IMR-90 (cell line): ENCODE data around the gene YWHAG. TPM values are rescaled to one million over a fixed set of nuclear protein-coding genes. Genes with fewer than 3 reads are reported as not detected.

Experiments
- ATAC-seq: fragments of 200-7000 bp; cut with Tn5 transposase; 2 replicates; pipeline ENCODE4 v1.9.1; 2020; ENCODE audit warnings: low read depth, mild to moderate bottlenecking, moderate library complexity
- BruUV-seq: library from RNA; stranded (reverse); fragments of 400-500 nt; replicated peaks from 2 replicates; lab custom pipeline; 2021; lab: Mats Ljungman, UMichigan
- CTCF ChIA-PET: fragments of 300-600 bp; formaldehyde crosslinking; extraction: SDS; loops from one replicate; lab custom pipeline; 2021; ENCODE audit warnings: antibody characterized with exemption; lab: Yijun Ruan, JAX
- POLR2A ChIA-PET: fragments of 300-600 bp; sonication (Branson Sonifier 250); formaldehyde crosslinking; loops from one replicate; lab custom pipeline; 2022; ENCODE audit warnings: antibody characterized with exemption; ENCODE audit not compliant: unreplicated experiment; lab: Charles Lee
- DNase-seq: peaks from one replicate; pipeline ENCODE4 v3.0.0; 2013
- H2AFZ ChIP-seq: replicated peaks from 2 replicates; pipeline ENCODE3; 2013; ENCODE audit warnings: low read length, mild to moderate bottlenecking; ENCODE audit not compliant: poor library complexity
- H2AK5ac ChIP-seq: 2 replicates; pipeline ENCODE4 v1.6.1; 2013; ENCODE audit warnings: low read depth, low read length, inconsistent platforms
- H2AK9ac ChIP-seq: replicated peaks from 2 replicates; pipeline ENCODE3; 2013; ENCODE audit warnings: mild to moderate bottlenecking, low read depth, low read length, moderate library complexity; ENCODE audit not compliant: poor library complexity
- H2BK120ac ChIP-seq: 2 replicates; pipeline ENCODE4 v1.6.1; 2013; ENCODE audit warnings: low read depth, low read length, inconsistent platforms
- H2BK15ac ChIP-seq: 3 replicates; pipeline ENCODE4 v1.6.1; 2013; ENCODE audit warnings: low read depth, low read length, inconsistent platforms
- H2BK20ac ChIP-seq: 2 replicates; pipeline ENCODE4 v1.6.1; 2013; ENCODE audit warnings: low read depth, mild to moderate bottlenecking, inconsistent platforms, low read length, moderate library complexity
- H2BK5ac ChIP-seq: 2 replicates; pipeline ENCODE4 v1.6.1; 2013; ENCODE audit warnings: mild to moderate bottlenecking, low read depth, low read length, inconsistent platforms; ENCODE audit not compliant: poor library complexity, severe bottlenecking
- H3K14ac ChIP-seq: replicated peaks from 2 replicates; pipeline ENCODE4 v1.6.1; 2013; ENCODE audit warnings: low read depth, low read length, inconsistent platforms
- H3K18ac ChIP-seq: 2 replicates; pipeline ENCODE4 v1.6.1; 2013; ENCODE audit warnings: low read depth, low read length, control low read depth
- H3K23ac ChIP-seq: 2 replicates; pipeline ENCODE4 v1.6.1; 2013; ENCODE audit warnings: low read depth, low read length, inconsistent platforms
- H3K27ac ChIP-seq: 2 replicates; pipeline ENCODE4 v1.5.1; 2013; ENCODE audit warnings: mild to moderate bottlenecking, control low read depth, low read length; ENCODE audit not compliant: insufficient read depth
- H3K27me3 ChIP-seq: 2 replicates; pipeline ENCODE4 v1.6.1; 2013; ENCODE audit warnings: low read length; ENCODE audit not compliant: control insufficient read depth, insufficient read depth
- H3K36me3 ChIP-seq: 2 replicates; pipeline ENCODE4 v1.6.1; 2013; ENCODE audit warnings: low read length, mixed read lengths; ENCODE audit not compliant: control insufficient read depth, insufficient read depth
- H3K4ac ChIP-seq: 2 replicates; pipeline ENCODE4 v1.6.1; 2013; ENCODE audit warnings: low read depth, low read length, inconsistent platforms
- H3K4me1 ChIP-seq: 2 replicates; pipeline ENCODE4 v1.6.1; 2013; ENCODE audit warnings: low read length, mixed read lengths; ENCODE audit not compliant: control insufficient read depth, insufficient read depth
- H3K4me2 ChIP-seq: 2 replicates; pipeline ENCODE4 v1.6.1; 2013; ENCODE audit warnings: low read depth, mild to moderate bottlenecking, control low read depth, low read length, moderate library complexity
- H3K4me3 ChIP-seq: 2 replicates; pipeline ENCODE4 v1.5.1; 2013; ENCODE audit warnings: low read depth, mild to moderate bottlenecking, control low read depth, low read length, moderate library complexity; ENCODE audit not compliant: insufficient read depth
- H3K56ac ChIP-seq: 2 replicates; pipeline ENCODE4 v1.6.1; 2013; ENCODE audit warnings: low read length, inconsistent platforms; ENCODE audit not compliant: insufficient read depth; ENCODE audit errors: extremely low read depth
- H3K79me1 ChIP-seq, 2 experiments: 2 replicates each; pipeline ENCODE4 v1.6.1; 2013; ENCODE audit warnings: low read length in 2 of 2, inconsistent platforms in 1 of 2, low read depth in 1 of 2
- H3K9ac ChIP-seq: 2 replicates; pipeline ENCODE4 v1.6.1; 2013; ENCODE audit warnings: low read depth, low read length, control low read depth
- H3K9me1 ChIP-seq: 2 replicates; pipeline ENCODE4 v1.6.1; 2013; ENCODE audit warnings: low read length, inconsistent platforms; ENCODE audit not compliant: insufficient read depth
- H3K9me3 ChIP-seq: 2 replicates; pipeline ENCODE4 v1.6.1; 2013; ENCODE audit warnings: low read length; ENCODE audit not compliant: control insufficient read depth, insufficient read depth
- H4K20me1 ChIP-seq: 2 replicates; pipeline ENCODE4 v1.6.1; 2013; ENCODE audit warnings: low read length, inconsistent platforms; ENCODE audit not compliant: insufficient read depth
- H4K5ac ChIP-seq: 2 replicates; pipeline ENCODE4 v1.6.1; 2013; ENCODE audit warnings: mild to moderate bottlenecking, low read depth, low read length, control low read depth
- H4K8ac ChIP-seq, 2 experiments: 2 replicates each; pipeline ENCODE4 v1.6.1; 2013; ENCODE audit warnings: low read depth in 2 of 2, low read length in 2 of 2, control low read depth in 1 of 2, inconsistent platforms in 1 of 2
- H4K91ac ChIP-seq: 2 replicates; pipeline ENCODE4 v1.6.1; 2013; ENCODE audit warnings: low read depth, low read length, inconsistent platforms; ENCODE audit not compliant: insufficient read depth
- BHLHE40 ChIP-seq: fragments of 150-350 bp; IDR thresholded peaks from 2 replicates; pipeline ENCODE4 v1.6.1; 2016; ENCODE audit warnings: mild to moderate bottlenecking, low read depth, low read length
- CEBPB ChIP-seq: IDR thresholded peaks from 2 replicates; pipeline ENCODE4 v1.6.1; 2012; ENCODE audit warnings: low read depth, low read length, improper control_type of control experiment
- CHD1 ChIP-seq: IDR thresholded peaks from 2 replicates; pipeline ENCODE4 v1.6.1; 2012; ENCODE audit warnings: low read depth, low read length, improper control_type of control experiment
- FOS ChIP-seq: fragments of 150-350 bp; IDR thresholded peaks from 2 replicates; pipeline ENCODE4 v1.6.1; 2016; ENCODE audit warnings: low read depth, low read length
- MAFK ChIP-seq: IDR thresholded peaks from 2 replicates; pipeline ENCODE4 v1.6.1; 2012; ENCODE audit warnings: low read depth, low read length, improper control_type of control experiment
- MXI1 ChIP-seq: IDR thresholded peaks from 2 replicates; pipeline ENCODE4 v1.6.1; 2012; ENCODE audit warnings: low read depth, mild to moderate bottlenecking, low read length, moderate library complexity, borderline replicate concordance
- NFE2L2 ChIP-seq: fragments of 150-350 bp; IDR thresholded peaks from 2 replicates; pipeline ENCODE4 v1.6.1; 2016; ENCODE audit warnings: low read depth, mild to moderate bottlenecking, low read length
- POLR2A ChIP-seq: IDR thresholded peaks from 2 replicates; pipeline ENCODE4 v1.6.1; 2012; ENCODE audit warnings: mild to moderate bottlenecking, low read depth, low read length
- RAD21 ChIP-seq: IDR thresholded peaks from 2 replicates; pipeline ENCODE4 v1.6.1; 2012; ENCODE audit warnings: low read length, improper control_type of control experiment
- RCOR1 ChIP-seq: IDR thresholded peaks from 2 replicates; pipeline ENCODE4 v1.6.1; 2012; ENCODE audit warnings: mild to moderate bottlenecking, low read length, improper control_type of control experiment; ENCODE audit not compliant: insufficient replicate concordance
- RFX5 ChIP-seq: IDR thresholded peaks from 2 replicates; pipeline ENCODE4 v1.8.0; 2012; ENCODE audit warnings: low read depth, mild to moderate bottlenecking, low read length, moderate library complexity
- SMC3 ChIP-seq: fragments of 150-350 bp; IDR thresholded peaks from 2 replicates; pipeline ENCODE4 v1.6.1; 2016; ENCODE audit warnings: low read depth, mild to moderate bottlenecking, antibody characterized with exemption, low read length, moderate library complexity
- WGBS, 2 experiments: methylation state at CpG; one replicate each; pipeline versions ENCODE4 v1.1.5 to v1.1.7; 2013; ENCODE audit warnings: missing lambda C conversion rate in 2 of 2; ENCODE audit not compliant: insufficient read length in 1 of 2; ENCODE audit errors: extremely low coverage in 2 of 2; 5-methylcytosine and 5-hydroxymethylcytosine counted together
- dilution Hi-C: fragments of 300-500 bp; cut with HindIII; formaldehyde crosslinking; loops from one replicate; pipeline ENCODE4 v1.14.3; 2018; ENCODE audit warnings: low sequenced_read_pairs; ENCODE audit not compliant: unreplicated experiment
- in situ Hi-C: fragments of 300-500 bp; cut with MboI; formaldehyde crosslinking; loops from 3 replicates; pipeline ENCODE4 v1.14.3; 2019; ENCODE audit warnings: low sequenced_read_pairs, inconsistent platforms, mixed read lengths
- intact Hi-C: fragments of 100-400 bp; cut with micrococcal nuclease; formaldehyde crosslinking; loops from 2 replicates; pipeline ENCODE4 v1.10.0; 2022
- polyA plus RNA-seq, 3 experiments: library from polyadenylated mRNA; depleted of rRNA; stranded (reverse); fragments of >200 nt; gene quantifications; 2 replicates each; pipeline ENCODE4 v1.2.3, GENCODE V29; 2012; ENCODE audit warnings: low replicate concordance in 1 of 3
- total RNA-seq: library from RNA; depleted of rRNA; stranded (reverse); fragments of >200 nt; gene quantifications from 2 replicates; pipeline ENCODE4 v1.2.3, GENCODE V29; 2012
- TF ChIP-seq, protein P1 (sequence below): fragments of 150-350 bp; IDR thresholded peaks from 2 replicates; pipeline ENCODE4 v1.6.1; 2016; ENCODE audit warnings: low read depth, mild to moderate bottlenecking, low read length, moderate library complexity, borderline replicate concordance
- TF ChIP-seq, protein P2 (sequence below): conservative IDR thresholded peaks from 2 replicates; pipeline ENCODE4 v1.5.1; 2012; ENCODE audit warnings: mild to moderate bottlenecking, low read depth, low read length, improper control_type of control experiment

YWHAG gene
- total and polyA plus RNA-seq, 2 of the 4 experiments (the other 2 are of a cell fraction), result 40.1 to 64.9 TPM

- in situ Hi-C loops, result no loop called here
- H4K5ac ChIP-seq, result peak overlapping the region; percentile 23; the same call in 1 of the 2 replicates
- DNase-seq (no peak), ATAC-seq (no peak)
- H3K9me1 ChIP-seq, result peaks cover 8% of the 10 kb centered on the region
- H3K4me2 ChIP-seq, result peak overlapping the region; percentile 96
- H2AK9ac ChIP-seq, result peak overlapping the region; percentile 100
- no peak overlapping the region for H2AFZ ChIP-seq
- dilution Hi-C loops, result no loop called here
- no peak overlapping the region for H2BK20ac ChIP-seq
- H3K4me3 ChIP-seq, result peak overlapping the region; percentile 98
- H3K27me3 ChIP-seq, result no peaks in the 10 kb centered on the region
- 0% methylated on average over 1 of the region's 10 CpGs; no CpG with 5 or more reads in 1 of the 2 experiments for WGBS, 2 experiments
- H2BK120ac ChIP-seq, result 0 out of 2 replicates have a peak overlapping the region, but pooled peaks have one; percentile 29
- peaks cover 10% of the 10 kb centered on the region for H3K4me1 ChIP-seq
- BruUV-seq, result TSS peak; percentile 54
- peak overlapping the region; percentile 50; the same call in 1 of the 2 replicates for H3K18ac ChIP-seq
- H4K20me1 ChIP-seq, result peaks cover 62% of the 10 kb centered on the region
- H3K36me3 ChIP-seq, result peaks cover 10% of the 10 kb centered on the region
- peak overlapping the region; percentile 29; the same call in 1 of the 2 replicates for H2AK5ac ChIP-seq
- H2BK5ac ChIP-seq, result peak overlapping the region; percentile 87
- CTCF ChIA-PET, result no interaction called here
- H3K56ac ChIP-seq, result peak overlapping the region; percentile 56
- H3K4ac ChIP-seq, result peak overlapping the region; percentile 76
- H4K91ac ChIP-seq, result peak overlapping the region; percentile 20; the same call in 1 of the 2 replicates
- peaks cover 0 to 17% of the 10 kb centered on the region in 2 experiments; a peak in 2 of 4 replicates for H3K79me1 ChIP-seq
- peak overlapping the region in 1 of 2 experiments; percentile 50; a peak in 2 of 4 replicates for H4K8ac ChIP-seq
- no peaks in the 10 kb centered on the region for H3K9me3 ChIP-seq
- H3K23ac ChIP-seq, result peak overlapping the region; percentile 99
- POLR2A ChIA-PET, result no interaction called here
- peak overlapping the region; percentile 97 for H3K27ac ChIP-seq
- H2BK15ac ChIP-seq, result no peak overlapping the region
- intact Hi-C loops, result loop anchor here (2.0 to 5.0 kb wide), 2 partner anchors 19 to 40 kb away; no protein-coding TSS in a partner anchor
- H3K9ac ChIP-seq, result peak overlapping the region; percentile 92
- TF ChIP-seq SMC3 (no peak), FOS (no peak), CHD1 (peak; percentile 19; the same call in 1 of the 2 replicates), MXI1 (no peak), BHLHE40 (no peak), MAFK (peak; percentile 45), RFX5 (no peak), RAD21 (no peak), RCOR1 (no peak), POLR2A (no peak), NFE2L2 (no peak), CEBPB (peak; percentile 39; the same call in 1 of the 2 replicates)
- TF ChIP-seq, protein P1, sequence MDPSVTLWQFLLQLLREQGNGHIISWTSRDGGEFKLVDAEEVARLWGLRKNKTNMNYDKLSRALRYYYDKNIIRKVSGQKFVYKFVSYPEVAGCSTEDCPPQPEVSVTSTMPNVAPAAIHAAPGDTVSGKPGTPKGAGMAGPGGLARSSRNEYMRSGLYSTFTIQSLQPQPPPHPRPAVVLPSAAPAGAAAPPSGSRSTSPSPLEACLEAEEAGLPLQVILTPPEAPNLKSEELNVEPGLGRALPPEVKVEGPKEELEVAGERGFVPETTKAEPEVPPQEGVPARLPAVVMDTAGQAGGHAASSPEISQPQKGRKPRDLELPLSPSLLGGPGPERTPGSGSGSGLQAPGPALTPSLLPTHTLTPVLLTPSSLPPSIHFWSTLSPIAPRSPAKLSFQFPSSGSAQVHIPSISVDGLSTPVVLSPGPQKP, result no peak
- TF ChIP-seq, protein P2, sequence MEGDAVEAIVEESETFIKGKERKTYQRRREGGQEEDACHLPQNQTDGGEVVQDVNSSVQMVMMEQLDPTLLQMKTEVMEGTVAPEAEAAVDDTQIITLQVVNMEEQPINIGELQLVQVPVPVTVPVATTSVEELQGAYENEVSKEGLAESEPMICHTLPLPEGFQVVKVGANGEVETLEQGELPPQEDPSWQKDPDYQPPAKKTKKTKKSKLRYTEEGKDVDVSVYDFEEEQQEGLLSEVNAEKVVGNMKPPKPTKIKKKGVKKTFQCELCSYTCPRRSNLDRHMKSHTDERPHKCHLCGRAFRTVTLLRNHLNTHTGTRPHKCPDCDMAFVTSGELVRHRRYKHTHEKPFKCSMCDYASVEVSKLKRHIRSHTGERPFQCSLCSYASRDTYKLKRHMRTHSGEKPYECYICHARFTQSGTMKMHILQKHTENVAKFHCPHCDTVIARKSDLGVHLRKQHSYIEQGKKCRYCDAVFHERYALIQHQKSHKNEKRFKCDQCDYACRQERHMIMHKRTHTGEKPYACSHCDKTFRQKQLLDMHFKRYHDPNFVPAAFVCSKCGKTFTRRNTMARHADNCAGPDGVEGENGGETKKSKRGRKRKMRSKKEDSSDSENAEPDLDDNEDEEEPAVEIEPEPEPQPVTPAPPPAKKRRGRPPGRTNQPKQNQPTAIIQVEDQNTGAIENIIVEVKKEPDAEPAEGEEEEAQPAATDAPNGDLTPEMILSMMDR, result no peak
- H3K14ac ChIP-seq, result peak overlapping the region; percentile 83
These were observed 1.2 kb downstream of the YWHAG start for GRCh38 chr7:76357475-76358010.
